NOMO-1 treated with DMSO at 0.1 percent for 48 hours (cell line): ENCODE measurements around the gene F2R.
"Not testable (repeated sequence)": the region's sequence is repeated elsewhere in the genome, so short reads cannot be mapped to it uniquely, and the experiment has no call there.

ENCODE experiments used
- DNase-seq: peaks from one replicate; lab custom pipeline; 2025; ENCODE audit not compliant: unreplicated experiment; lab: John Stamatoyannopoulos, UW

F2R gene

GRCh38 chr5:76747706-76748105 is 31.8 kb downstream of the F2R start:
- DNase-seq = no peak

DNA sequence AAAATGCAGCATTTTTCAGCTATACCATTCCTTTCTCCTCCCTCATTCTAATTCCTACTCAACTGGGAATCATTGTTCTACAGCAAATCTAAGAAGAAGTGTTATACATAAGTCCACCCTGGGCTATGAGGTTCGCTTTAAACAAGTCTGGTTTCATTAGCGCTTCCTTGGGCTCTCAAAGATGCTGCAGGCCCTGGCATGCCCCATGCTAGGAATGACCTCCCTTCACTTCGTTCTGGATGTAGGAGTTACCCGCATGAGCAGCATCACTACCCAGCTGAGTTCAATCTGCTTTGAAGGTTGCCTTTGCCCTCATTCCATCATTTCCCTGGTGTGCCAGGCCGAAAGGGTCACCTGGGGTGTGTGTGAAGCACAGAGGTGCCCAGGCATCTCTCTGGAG is 35.4 kb downstream of the F2R start:
- no peak for DNase-seq

- no peak for DNase-seq
Observed at GRCh38 chr5:76754668-76755078, 38.7 kb downstream of the F2R start.

GRCh38 chr5:76755779-76756637 is 40.1 kb downstream of the F2R start:
- DNase-seq = no peak

DNA sequence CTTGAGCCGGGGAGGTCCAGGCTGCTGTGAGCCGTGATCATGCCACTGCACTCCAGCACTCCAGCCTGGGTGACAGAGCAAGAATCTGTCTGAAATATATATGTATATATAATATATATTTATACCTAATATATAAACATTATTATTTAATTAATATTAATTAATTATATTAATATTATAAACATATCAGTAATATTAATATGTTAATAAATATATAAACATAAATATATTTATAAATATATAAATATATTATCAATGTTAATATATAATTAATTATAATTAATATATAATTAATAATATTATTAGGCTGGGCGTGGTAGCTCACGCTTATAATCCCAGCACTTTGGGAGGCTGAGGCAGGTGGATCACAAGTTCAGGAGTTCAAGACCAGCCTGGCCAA is 41.1 kb downstream of the F2R start:
- DNase-seq = no peak

DNA sequence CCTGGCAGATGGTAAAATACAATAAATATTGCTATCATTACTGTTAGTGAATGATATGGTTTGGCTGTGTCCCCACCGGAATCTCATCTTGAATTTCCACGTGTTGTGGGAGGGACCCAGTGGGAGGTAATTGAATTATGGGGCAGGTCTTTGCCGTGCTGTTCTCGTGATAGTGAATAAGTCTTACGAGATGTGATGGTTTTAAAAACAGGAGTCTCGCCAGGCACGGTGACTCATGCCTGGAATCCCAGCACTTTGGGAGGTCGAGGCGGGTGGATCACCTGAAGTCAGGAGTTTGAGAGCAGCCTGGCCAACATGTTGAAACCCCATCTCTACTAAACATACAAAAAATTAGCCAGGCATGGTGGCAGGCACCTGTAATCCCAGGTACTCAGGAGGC is 45.2 kb downstream of the F2R start:
- not testable (repeated sequence) for DNase-seq

- no peak for DNase-seq
Observed at GRCh38 chr5:76762484-76762883, 46.6 kb downstream of the F2R start.

- no peak for DNase-seq
Observed at GRCh38 chr5:76763136-76763535, 47.2 kb downstream of the F2R start.

GRCh38 chr5:76764374-76764773 is 48.4 kb downstream of the F2R start:
- no peak for DNase-seq

GRCh38 chr5:76765249-76765648 is 49.3 kb downstream of the F2R start:
- no peak for DNase-seq

DNA sequence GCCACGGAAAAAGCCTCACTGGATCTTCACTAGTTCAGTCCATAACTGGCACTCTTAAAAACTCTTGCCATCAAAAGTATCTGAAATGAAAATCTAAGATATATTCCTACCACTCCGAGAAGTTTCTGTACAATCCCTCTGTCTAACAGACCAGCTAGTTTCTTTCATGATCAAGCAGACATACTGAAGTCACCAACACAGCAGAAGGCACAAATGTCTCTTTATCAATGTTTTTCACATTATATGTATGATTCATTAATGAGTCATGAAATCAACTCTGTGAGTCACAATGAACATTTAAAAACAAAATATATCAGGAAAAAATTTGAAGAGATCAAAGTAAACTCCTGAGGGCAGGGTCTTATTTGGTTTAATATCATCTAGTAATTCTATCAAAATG is 50.8 kb downstream of the F2R start:
- DNase-seq = no peak

DNA sequence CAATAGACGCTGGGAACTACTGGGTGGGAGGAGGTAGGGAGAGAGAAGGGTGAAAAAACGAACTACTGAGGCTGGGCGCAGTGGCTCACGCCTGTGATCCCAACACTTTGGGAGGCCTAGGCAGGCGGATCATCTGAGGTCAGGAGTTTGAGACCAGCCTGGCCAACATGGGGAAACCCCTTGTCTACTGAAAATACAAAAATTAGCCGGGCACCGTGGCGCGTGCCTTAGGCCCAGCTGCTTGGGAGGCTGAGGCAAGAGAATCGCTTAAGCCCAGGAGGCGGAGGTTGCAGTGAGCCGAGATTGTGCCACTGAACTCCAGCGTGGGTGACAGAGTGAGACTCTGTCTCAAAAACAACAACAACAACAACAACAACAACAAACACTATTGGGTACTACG is 55.1 kb downstream of the F2R start:
- not testable (repeated sequence) for DNase-seq

DNA sequence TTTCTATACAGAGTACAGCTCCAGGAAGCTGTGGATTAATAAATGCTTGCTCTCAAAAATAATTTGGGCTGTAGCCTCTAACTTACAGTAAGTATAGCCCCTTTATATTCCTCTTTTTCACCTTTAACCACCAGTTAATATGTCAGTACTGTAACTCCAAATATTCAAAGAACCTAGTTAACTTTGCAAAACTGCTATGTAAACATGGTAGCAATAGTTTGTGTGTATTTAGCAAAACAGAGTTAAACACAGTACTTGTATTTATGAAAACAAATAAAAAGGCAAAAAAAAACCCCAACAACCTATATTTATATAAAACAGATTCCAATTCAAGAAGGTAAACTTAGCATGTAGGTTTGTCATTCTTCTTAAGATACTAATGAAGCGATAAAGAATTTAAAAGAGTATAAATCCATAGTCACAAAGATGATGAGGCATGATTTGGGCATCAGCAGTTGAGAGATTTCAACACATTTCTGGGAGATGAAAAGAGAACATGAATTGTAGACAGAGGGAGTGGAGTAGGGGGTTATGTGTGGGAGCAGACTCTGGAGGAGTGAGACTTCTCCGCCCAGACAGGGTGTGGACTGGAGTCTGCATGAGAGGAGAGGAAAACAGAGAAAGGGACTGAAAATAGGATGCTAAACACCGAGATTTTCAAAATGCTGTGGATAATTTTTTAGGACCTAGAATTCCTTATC is 55.9 kb downstream of the F2R start:
- no peak for DNase-seq

- no peak for DNase-seq
Observed at GRCh38 chr5:76775921-76776320, 60.0 kb downstream of the F2R start.

DNA sequence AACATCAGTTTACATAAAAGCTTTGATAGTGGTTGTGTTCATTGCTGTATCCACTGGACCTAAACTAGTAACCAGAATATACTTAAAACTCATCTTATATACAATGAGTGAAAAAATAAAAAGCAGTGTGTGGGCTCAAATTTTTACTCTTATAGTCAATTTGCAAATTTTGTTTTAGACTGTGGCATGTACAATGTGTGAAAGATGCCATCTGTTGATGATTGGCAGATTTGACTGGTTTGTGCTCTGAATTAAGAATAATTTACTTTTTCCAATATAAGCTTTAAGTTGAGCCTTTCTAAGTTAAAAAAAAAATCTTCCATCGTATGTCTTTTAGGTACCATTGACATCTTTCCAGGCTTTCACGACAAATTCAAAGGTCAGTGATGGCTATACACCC is 60.5 kb downstream of the F2R start:
- DNase-seq = no peak

GRCh38 chr5:76780616-76781015 is 64.7 kb downstream of the F2R start:
- DNase-seq = not testable (repeated sequence)

DNA sequence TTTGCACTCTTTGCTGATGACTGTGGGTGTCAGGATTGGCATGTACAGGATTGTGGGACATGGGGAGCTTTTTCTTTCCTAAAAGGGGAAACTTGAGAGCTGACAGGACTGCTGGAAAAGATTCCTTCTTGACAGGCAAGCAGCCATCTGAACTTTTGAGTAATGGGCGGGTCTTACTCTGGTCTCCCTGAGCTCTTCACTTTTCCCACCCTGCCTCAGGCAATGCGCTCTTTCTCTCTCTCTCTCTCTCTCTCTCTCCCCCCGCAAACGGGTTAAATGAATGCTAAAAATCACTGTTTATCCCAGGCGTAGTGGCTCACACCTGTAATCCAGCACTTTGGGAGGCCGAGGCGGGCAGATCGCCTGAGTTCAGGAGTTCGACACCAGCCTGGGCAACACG is 65.8 kb downstream of the F2R start:
- DNase-seq = no peak

GRCh38 chr5:76782444-76782843 is 66.5 kb downstream of the F2R start:
- DNase-seq = no peak
